Effector CD4-positive, alpha-beta T cell (primary cell): Measurements from ENCODE around the gene HPRT1.

Experiments used
- DNase-seq: peaks from one replicate; pipeline ENCODE4 v3.0.0-alpha.2; 2020

Gene HPRT1

DNA sequence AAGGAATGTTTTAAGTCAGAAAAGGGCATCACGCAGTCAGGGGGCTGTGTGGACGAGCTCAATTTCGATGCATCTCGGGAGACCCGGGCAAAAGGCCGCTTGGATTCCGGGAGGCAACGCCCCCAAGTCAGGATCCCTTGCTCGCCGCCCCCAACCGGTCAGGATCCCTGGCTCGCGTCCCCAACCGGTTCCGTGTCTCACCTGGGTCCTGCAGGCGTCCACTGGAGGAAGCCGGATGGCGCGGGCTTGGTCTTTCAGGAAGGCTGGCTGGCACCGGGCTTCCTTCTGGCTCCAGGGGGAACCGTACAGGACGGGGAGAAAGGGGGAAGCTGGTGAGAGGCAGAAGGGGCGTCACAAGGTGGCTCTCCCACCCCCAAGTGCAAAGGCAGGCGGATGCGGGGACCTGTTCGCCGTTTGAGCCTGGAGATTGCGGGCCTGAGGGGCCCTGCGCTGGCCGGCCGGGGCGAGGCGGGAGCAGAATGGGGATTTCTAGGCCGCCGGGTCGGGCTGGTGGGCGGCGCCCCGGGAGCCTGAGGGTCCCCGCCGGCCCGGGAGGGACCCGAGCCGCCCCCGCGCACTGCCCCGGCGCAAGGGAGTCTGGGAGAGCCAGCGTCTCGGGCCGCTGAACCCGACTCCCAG lies 84.7 kb downstream of the HPRT1 start:
- no peak for DNase-seq

DNA sequence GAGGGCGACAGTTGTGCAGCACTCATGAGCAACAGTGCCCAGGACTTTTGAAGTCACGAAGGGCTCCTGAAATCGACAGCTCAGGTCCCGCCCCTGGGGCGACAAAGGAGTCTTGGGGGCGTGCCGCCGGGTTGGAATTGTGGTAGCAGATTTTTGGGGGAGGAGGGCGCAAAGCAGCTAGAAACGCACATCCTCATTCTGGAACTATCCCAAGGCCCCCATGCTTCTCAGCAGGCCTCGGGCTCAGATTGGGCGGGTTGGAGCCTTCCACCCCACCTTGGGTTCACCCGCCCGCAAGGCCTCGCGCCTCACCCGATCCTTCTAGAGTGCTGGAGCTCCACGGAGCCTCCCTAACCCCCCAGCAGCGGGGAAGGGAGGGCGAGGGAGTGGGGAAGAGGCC lies 85.5 kb downstream of the HPRT1 start:
- DNase-seq = no peak

DNA sequence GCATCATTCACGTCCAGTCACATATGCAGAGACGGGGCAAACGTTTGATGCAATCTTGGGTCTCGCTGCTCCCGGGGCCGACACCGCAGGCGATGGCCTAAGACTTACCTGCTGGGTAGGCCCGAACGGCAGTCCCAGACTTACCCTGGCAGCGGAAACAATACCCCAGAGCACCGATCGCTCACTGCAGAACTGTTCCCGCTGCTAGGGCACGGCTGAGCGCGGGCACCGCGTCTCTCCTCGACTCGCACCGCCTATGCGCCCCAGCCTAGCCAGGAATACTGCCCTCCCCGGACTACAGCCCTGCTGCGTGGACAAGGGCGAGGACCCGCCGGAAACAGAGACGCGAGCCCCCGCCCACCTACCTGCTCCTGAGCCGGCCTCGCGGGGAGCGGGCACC lies 86.2 kb downstream of the HPRT1 start:
- DNase-seq = no peak

DNA sequence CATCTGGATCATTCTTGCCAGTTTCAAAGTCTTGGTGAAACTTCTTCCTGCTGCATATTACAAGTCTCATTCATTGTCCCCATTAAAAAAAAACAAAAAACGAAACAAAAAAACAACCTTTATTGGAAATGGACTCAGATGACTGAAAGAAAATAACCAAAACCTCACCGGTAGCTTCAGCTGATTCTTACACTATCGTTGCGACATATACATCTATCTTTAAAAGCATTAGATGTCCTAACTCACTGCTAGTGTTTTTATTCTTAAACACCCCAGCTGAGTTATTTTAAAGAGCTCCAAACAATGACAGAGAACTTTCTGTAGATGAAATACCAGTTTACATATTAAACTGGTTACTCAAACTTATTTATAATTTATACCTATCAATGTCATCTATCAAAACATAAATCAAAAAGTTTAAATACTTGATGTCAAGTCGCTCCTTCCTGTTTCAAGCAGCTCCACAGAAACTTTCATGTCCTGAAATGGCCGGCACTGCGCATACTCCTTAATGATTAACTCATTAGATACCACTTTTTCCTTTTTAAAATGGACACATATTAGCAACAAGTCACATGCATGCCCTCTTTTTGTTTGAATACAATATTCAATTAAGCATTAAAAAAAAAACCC lies 87.2 kb downstream of the HPRT1 start:
- no peak for DNase-seq

DNA sequence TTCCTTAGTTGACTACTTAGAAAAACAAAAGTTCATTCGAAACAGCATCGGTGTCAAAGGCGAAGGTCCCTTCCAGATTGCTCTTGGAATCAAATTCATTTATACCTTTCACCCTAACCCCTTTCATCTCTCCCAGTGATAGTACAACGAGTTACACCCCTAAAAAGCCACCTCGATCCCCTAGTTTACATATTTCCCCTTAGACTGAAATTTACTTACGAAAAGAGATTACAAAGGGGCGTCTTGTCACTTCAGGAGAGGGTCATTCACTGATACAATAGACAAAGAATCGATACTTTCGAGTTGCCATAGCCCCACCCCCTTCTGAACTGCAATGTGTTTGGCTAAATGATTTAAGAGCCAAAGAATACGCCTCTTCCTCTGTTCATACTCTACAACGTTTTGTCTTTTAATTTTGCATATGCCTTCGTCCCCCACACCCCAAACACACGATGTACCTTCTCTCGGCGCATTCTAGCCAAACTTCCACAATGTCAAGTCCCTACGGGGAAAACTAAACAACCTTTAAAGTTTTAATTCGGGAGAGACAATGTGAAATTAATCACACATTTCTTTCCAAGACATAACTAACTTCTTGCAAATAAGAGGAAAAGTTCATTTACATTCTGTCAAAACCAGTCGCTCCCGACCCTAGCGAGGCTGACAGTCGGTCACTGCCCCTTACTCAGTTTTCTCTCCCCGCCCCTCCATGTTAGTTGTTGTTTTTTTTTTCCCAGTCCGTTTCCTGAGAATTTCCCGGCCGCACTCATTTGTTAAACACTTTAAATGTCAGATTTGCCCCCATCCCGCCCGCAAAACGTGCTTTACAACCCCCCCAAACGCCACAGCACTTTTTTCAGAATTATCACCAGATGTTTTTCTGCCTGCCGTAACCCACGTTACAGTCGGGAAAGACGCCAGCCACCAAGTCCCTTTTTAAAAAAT lies 88.6 kb downstream of the HPRT1 start:
- no peak for DNase-seq
